Stimulated activated CD4-positive, alpha-beta T cell treated with anti-CD3 and anti-CD28 coated beads, Interleukin-4, amount 100 ng/mL, for 48 hours (primary cell): ENCODE data around the gene RENBP.
"Not testable (repeated sequence)": the region's sequence is repeated elsewhere in the genome, so short reads cannot be mapped to it uniquely, and the experiment has no call there.

ENCODE experiments used
- DNase-seq, 2 donors: peaks; one replicate each; pipeline ENCODE4 v3.0.0-alpha.2; 2020; ENCODE audit warnings: low read depth in 2 of 2

RENBP gene

DNA sequence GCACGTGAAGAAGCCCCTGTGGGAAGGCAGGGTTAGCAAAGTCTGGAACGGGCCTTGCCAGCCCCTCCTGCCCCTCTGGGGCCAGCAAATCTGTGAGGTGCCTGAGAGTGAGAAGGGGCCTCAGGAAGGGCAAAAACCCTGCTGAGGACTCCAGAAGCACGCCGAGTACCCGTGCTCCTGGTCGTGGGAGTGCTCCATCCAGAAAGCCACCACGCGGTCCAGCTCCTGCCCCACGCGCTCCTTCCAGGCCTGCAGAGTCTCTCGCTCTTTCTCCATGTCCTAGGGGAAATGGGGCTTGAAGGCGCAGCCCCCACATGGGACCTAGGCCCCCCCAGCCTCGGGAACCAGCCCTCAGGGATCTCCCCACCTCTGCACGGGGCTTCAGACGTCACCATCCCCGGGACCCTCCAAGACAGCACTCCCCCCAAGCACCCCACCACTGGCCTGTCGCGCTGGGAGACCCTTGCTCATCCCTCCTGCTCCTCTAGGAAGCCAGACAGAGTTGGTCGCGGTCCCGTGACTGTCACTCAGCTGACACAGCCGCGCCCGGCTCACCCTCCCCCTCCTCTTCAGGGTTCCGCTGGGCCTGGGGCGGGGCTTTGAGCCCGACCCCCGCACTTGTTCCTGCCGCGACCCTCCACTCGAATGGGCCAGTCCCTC lies at the start of gene RENBP:
TSS of gene RENBP (minus strand) at position 504 of the 660 bp plus-strand sequence. CDS start at position 471, 33 bp downstream.
- DNase-seq = no peak

DNA sequence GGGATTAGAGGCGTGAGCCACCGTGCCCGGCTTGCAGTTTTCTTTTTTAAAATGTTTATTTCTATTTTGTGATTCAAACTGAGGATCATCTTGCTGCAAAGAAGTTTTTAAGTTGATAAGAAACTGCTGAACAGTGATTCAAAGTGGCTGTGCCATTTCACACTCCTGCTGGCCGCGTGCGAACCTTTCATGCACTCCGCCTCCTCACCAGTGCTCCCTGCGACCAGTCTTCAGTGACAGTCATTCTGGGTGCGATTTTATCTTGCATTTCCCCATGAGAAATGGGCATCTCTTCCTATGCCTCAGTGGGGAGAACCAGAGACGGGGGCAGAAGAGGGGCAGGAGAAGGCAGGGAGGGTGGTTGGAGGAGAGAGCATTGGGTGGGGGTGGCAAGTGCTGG lies 49.5 kb upstream of the RENBP start:
- DNase-seq = no peak

GRCh38 chrX:153993079-153993478 lies 48.6 kb upstream of the RENBP start:
- DNase-seq = no peak

DNA sequence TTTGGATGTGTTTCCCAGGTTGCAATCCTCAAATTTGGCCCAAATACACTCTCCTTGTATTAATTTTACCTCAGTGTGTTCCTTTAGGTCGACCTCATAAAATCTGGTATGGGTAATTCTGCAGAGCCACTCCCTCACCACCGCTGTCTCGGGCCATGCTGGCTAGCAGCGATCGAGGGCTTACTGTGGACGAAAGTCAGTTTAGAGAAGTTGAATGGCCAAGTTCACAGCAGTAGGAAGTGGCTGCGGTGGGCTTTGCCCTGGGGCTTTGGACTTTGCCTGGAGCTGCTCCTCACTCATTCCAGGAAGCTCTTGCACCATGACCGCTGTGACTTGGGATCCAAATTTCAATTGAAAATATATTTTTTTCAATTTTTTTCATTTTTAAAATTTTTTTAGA lies 47.7 kb upstream of the RENBP start:
- DNase-seq = no peak

GRCh38 chrX:153991013-153991580 lies 46.7 kb upstream of the RENBP start:
- DNase-seq = no peak

DNA sequence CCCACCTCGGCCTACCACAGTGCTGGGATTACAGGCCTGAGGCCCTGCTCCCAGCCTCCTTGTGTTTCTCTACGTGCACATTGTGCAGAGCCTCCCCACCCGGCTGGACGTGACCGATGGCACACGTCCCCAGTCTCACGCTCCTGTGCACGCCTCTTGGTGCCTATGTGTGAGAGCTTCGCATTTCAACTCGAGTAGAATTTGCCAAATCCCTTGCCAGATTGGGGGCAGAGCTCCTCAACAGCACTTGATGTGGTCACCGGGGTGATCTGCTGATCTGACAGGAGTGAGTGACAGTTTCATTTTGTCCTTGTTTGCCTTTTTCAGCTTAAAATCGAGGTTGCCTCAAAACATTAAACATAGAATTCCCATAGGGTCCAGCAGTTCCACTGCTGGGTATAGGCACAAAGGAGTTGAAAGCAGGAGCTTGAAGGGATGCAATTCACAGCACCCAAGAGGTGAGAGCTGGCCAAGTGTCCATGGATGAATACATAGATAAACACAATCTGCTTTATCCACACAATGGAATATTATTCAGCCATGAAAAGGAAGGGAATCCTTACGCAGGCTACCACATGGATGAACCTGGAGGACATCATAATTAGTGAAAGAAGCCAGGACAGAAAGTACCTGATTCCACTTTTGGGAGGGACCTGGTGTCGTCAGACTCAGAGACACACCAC lies 45.7 kb upstream of the RENBP start:
- no peak for DNase-seq

DNA sequence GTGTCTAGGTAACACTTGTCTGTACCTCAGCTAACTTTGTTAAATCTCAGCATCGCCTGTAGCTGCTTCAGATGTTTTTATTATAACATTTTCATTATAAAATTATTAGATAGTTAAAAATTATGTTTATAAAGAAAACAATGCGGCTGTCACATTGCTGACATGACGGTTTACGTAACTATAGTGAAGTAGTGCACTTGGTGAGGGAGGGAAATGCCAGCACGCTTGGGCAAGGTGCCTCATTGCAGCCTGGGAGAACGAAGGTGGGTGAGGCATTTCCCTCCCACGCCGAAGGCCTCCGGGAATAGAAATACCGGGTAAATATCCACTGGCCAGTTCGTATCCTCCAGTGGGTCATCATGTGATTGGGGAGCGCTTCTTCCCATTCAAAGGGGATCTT lies 44.0 kb upstream of the RENBP start:
- no peak for DNase-seq

DNA sequence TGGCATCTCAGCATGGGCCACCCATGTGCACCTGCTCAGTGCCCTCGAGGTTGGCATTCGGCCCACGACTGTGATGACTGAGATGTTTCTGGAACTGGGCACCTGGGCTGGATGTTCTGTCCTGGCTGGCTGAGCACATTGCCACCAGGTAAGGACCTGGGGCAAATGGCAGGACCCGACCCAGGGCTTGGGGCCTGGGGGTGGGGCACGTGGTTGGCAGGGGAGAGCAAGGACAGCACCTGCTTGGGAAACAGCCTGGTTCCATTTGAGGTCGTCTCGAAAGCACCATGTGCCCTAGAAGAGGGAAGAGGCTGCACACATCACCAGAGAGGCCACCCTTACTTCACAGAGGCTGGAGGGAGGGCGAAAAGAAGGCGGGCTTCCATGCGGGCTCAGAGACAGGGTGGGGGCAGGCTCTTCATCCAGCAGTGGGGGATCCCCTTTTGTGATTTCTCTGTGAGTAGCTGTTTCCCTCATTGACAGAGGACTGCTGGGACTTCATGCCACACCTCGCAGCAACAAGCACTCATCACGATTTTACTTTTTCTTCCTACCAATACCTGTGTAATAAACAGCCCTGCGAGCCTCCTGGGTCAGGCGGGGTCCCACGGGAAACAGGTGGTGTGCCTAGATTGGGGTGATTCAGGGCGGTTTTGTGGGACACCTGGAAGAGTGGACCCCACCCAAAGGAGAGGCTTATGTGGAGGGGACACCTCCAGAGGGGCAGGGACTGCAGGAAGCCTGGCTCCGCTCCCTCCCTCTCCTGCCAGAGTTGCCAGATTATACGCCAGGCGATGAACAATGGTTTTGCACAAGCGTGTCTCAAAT lies 40.1 kb upstream of the RENBP start:
- DNase-seq = peak in 1 of 2 donors; percentile 37

DNA sequence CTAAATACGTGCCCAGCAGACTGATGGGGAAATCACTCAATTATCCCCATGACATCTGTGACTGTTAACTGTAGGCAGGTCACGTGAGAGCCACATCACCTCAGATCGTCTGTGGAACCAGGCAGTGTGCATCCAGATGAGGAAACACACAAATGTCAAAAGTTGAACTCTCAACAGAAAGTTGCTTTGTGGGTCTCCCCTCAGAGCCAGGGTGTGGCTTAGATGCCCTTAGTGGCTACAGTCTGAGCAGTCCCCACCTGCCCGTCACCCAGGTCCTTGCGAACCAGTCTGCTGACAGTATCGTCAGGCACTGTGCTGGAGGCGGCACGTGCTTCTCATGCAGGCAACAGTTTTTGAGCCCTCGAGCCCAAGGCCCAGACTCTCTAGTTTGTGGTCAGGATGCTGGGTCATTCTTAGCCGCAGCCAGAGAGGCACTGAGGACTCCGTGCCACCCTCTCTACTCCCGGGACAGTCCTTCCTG lies 38.9 kb upstream of the RENBP start:
- no peak for DNase-seq

- DNase-seq = peak; percentile 51 to 62
Measured at GRCh38 chrX:153981771-153982533, 37.5 kb upstream of the RENBP start.

GRCh38 chrX:153981231-153981630 lies 36.8 kb upstream of the RENBP start:
- DNase-seq = no peak

DNA sequence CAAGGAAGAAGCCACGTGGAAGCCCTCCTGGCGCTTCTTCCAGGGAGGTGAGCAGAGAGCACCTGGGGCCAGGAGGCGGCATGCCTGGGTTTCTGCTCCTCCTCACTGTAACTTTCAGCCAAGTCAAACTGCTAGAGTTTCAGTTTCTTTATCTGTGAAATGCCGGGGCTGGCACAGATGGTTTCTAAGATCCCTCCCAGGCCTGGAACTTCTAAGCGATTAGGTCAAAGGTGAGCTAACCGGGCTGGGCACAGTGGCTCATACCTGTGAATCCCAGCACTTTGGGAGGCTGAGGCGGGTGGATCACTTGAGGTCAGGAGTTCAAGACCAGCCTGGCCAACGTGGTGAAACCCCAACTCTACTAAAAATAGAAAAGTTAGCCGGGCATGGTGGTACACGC lies 36.0 kb upstream of the RENBP start:
- not testable (repeated sequence) for DNase-seq

DNA sequence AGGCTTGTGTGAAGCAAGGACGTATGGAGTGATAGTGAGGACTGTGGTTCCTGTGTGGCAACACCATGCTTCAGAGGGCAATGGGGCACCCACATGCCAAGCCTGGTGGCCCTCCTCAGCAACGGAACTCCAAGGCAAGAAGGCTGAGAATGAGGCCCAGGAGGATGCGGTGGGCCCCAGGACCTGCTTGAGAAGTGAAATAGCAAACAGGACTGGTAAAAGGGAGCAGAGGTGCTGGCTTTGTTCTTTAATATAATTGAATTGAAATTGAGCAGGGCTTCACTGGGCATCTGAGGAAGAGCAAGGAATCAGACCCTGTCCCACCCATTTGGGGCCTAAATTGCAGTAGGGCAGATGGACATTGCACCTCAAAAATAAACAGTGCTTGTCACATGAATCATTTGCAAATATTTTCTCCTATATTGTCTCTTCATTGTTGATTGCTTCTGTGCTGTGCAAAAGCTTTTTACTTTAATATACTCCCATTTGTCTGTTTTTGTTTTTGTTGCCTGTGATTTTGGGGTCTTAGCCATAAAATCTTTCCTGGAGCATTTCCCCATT lies 30.4 kb upstream of the RENBP start:
- DNase-seq = no peak

GRCh38 chrX:153974003-153974725 lies 29.7 kb upstream of the RENBP start:
- DNase-seq = no peak

DNA sequence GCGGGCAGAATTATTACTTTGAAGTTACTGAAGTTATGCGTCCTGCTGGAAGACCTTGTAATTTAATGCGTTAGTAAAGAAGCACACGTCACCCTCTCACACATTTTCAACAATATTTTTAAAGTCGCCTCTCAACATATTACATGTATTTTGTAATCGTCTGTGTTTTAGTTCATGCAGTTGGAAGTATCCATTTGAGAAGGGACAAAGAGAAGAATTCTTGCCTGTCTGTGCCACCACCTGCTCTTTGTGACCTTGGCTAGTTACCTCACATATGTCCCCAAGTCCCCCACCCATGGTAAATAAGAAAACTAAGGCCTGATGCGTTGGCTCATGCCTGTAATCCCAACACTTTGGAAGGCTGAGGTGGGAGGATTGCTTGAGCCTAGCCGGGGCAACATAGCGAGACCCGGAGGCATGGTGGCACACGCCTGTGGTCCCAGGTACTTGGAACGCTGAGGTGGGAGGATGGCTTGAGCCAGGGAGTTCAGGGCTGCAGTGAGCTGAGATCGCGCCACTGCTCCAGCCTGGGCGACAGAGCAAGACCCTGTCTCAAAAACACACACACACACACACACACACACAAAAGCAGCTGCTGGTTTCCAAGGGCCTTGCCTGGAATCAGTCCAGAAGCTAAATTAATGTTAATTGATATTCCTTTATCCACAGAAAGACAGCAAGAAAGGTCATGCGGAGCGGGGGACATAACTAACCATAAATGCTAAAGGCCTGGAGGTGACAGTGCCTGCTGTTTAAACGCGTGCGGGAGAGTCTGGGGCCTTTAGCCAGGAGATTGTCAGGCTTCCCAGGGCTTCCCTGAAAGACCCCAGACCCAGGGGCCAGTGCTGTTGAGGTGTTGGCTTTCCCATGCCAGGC lies 28.9 kb upstream of the RENBP start:
- no peak for DNase-seq

- peak; percentile 74 to 83 for DNase-seq
Measured at GRCh38 chrX:153972368-153973126, 28.1 kb upstream of the RENBP start, which contains the start of gene TMEM187. Gene TMEM187, plus strand, starts transcription at chrX:153972754. Its CDS starts 9,309 bp downstream, at chrX:153982063.

DNA sequence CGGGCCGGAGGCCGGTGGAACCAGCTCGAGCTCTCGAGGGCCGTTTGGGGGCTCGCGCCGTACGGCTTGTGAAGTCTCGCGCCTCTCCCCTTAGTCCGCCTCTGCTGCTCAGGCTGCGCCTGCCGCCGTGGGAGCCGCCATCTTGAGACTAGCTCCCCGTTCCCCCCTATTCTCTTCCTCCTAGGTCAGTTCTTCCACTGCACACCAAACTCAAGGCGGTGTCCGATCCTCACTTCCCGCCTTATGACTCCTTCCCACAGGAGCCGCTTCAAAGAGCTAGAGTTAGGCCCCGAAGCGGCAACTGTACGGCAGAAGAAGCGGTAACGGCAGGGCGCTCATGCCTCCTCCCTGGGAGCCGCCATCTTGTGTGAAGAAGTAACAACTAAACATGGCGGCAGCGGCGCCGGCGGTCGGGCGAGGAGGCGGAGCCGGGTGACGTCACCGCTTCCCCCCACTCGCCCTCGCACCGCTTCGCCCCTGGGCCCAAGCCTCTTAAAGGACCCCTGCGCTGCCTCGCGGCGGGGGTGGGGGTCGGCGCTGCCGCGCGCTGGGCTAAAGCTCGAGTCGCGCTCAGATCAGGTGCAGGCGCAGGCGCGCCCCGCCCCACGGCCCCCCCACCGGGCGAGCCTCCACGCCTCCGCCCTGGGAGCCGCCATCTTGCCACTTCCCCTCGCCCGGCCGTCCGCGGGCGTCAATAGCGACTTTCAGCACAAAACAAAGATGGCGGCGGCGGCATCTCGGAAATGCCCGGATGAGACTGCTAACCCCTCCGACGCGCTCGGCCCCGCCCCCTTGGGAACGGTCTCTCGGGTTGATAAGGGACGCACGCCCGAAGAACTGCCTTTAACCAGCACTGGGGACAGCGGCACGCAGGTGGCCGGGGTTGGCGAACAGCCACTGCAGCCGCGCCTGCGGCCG lies 27.3 kb upstream of the RENBP start, which contains the start of gene HCFC1:
TSS of gene HCFC1 (minus strand) at position 369 of the 918 bp plus-strand sequence. CDS start 978 bp downstream, outside the sequence.
- DNase-seq = peak; percentile 79 to 86
